Caco-2 (cell line): ENCODE data around the gene FGF3. TPM values are rescaled to one million over a fixed set of nuclear protein-coding genes. Genes with fewer than 3 reads are reported as not detected.

ENCODE experiments used
- BruUV-seq: library from RNA; stranded (reverse); fragments of 400-500 nt; replicated peaks from 2 replicates; lab custom pipeline; 2021; lab: Mats Ljungman, UMichigan
- CTCF ChIA-PET: fragments of 300-600 bp; sonication (Branson Sonifier 250); formaldehyde crosslinking; loops from one replicate; lab custom pipeline; 2022; ENCODE audit warnings: antibody characterized with exemption; lab: Charles Lee
- POLR2A ChIA-PET: fragments of 300-600 bp; sonication (Branson Sonifier 250); formaldehyde crosslinking; loops from one replicate; lab custom pipeline; 2022; ENCODE audit warnings: antibody characterized with exemption; lab: Charles Lee
- DNase-seq, 2 experiments: peaks; one replicate each; pipeline versions ENCODE4 v3.0.0 to v3.0.0-alpha.2; 2020 to 2022
- H3K27me3 ChIP-seq: replicated peaks from 2 replicates; pipeline ENCODE4 v1.6.0; 2011; ENCODE audit warnings: low read length; ENCODE audit not compliant: control insufficient read depth, insufficient read depth
- H3K36me3 ChIP-seq: 2 replicates; pipeline ENCODE4 v1.5.1; 2011; ENCODE audit warnings: low read length; ENCODE audit not compliant: control insufficient read depth, insufficient read depth
- H3K4me1 ChIP-seq: fragments of 250-450 bp; sonication (Bioruptor Pico); 2 replicates; pipeline ENCODE4 v1.5.1; 2020; ENCODE audit warnings: mild to moderate bottlenecking
- H3K4me3 ChIP-seq: 2 replicates; pipeline ENCODE4 v1.5.1; 2011; ENCODE audit warnings: low read depth, mild to moderate bottlenecking, control low read depth, low read length
- H3K9me3 ChIP-seq: fragments of 250-450 bp; sonication (Bioruptor Pico); 2 replicates; pipeline ENCODE4 v1.5.1; 2020; ENCODE audit warnings: mild to moderate bottlenecking, moderate library complexity
- H3K27ac Mint-ChIP-seq: one replicate; pipeline ENCODE4 v1.8.0; 2022; ENCODE audit warnings: mixed read lengths; ENCODE audit not compliant: unreplicated experiment
- H3K27me3 Mint-ChIP-seq: one replicate; pipeline ENCODE4 v1.8.0; 2022; ENCODE audit warnings: mixed read lengths; ENCODE audit not compliant: insufficient read depth, unreplicated experiment
- H3K36me3 Mint-ChIP-seq: one replicate; pipeline ENCODE4 v1.8.0; 2022; ENCODE audit warnings: mild to moderate bottlenecking, mixed read lengths; ENCODE audit not compliant: insufficient read depth, unreplicated experiment
- H3K4me1 Mint-ChIP-seq: one replicate; pipeline ENCODE4 v1.8.0; 2022; ENCODE audit warnings: low read depth, mixed read lengths; ENCODE audit not compliant: unreplicated experiment
- H3K4me3 Mint-ChIP-seq: one replicate; pipeline ENCODE4 v1.8.0; 2022; ENCODE audit warnings: mild to moderate bottlenecking, moderate library complexity, mixed read lengths; ENCODE audit not compliant: unreplicated experiment
- H3K9me3 Mint-ChIP-seq: one replicate; pipeline ENCODE4 v1.8.0; 2022; ENCODE audit warnings: mixed read lengths; ENCODE audit not compliant: unreplicated experiment
- intact Hi-C: fragments of 100-400 bp; cut with micrococcal nuclease; formaldehyde crosslinking; loops from one replicate; pipeline ENCODE4 v1.10.0; 2022; ENCODE audit not compliant: unreplicated experiment
- total RNA-seq: library from RNA; stranded (reverse); gene quantifications from 2 replicates; pipeline ENCODE4 v1.2.3, GENCODE V29; 2022
- TF ChIP-seq, protein P1 (sequence below), 2 experiments: fragments of 200-600 bp in 1 of 2; IDR thresholded peaks; 1 replicate in 1 of 2; 2 replicates in 1 of 2; pipeline versions ENCODE4 v1.5.1 to v1.8.0; 2011 to 2022; ENCODE audit warnings: antibody characterized with exemption in 1 of 2, control low read depth in 1 of 2, inconsistent platforms in 1 of 2, low read depth in 1 of 2, low read length in 1 of 2, mild to moderate bottlenecking in 1 of 2, moderate library complexity in 1 of 2; ENCODE audit not compliant: insufficient read depth in 1 of 2, severe bottlenecking in 1 of 2, unreplicated experiment in 1 of 2

Gene FGF3
- total RNA-seq, 1 experiment from 2014 or later, result not detected

DNA sequence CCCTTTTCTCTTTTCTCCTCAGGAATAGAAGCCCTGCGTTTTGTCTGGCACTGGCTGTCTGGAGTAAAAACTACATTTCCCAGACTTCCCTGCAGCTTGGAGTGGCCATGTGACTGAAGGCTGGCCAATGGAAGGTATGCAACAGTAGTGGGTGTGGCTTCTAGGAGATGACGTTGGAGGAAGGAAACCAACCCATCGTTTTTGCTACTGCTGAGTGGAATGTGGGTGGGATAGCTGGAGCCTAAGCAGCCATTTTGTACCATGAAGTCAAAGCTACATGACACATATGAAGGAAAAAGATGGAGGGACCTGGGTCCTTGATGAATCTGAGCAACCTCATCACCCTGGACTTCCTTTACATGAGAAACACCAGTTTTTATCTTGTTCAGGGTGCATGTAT lies 19.6 kb downstream of the FGF3 start:
- Histone ChIP-seq H3K36me3 (no peaks in the 10 kb centered on the region), H3K9me3 (peaks cover 4% of the 10 kb centered on the region), H3K27me3 (no peaks in the 10 kb centered on the region), H3K4me1 (no peaks in the 10 kb centered on the region), H3K4me3 (no peak overlapping the region)
- DNase-seq, result peak; percentile 73 to 81
- Mint-ChIP-seq H3K9me3 (no peaks in the 10 kb centered on the region), H3K27me3 (peaks cover 4% of the 10 kb centered on the region), H3K36me3 (no peaks in the 10 kb centered on the region), H3K27ac (no peak overlapping the region), H3K4me1 (no peaks in the 10 kb centered on the region), H3K4me3 (no peak overlapping the region)
- intact Hi-C loops, result no loop called here
- ChIA-PET CTCF (interaction anchor here (1.0 to 1.2 kb wide), 3 partner anchors 29 to 62 kb away, joined by 3 to 6 read pairs (median 5); no protein-coding TSS in a partner anchor), POLR2A (no interaction called here)
- TF ChIP-seq, protein P1, sequence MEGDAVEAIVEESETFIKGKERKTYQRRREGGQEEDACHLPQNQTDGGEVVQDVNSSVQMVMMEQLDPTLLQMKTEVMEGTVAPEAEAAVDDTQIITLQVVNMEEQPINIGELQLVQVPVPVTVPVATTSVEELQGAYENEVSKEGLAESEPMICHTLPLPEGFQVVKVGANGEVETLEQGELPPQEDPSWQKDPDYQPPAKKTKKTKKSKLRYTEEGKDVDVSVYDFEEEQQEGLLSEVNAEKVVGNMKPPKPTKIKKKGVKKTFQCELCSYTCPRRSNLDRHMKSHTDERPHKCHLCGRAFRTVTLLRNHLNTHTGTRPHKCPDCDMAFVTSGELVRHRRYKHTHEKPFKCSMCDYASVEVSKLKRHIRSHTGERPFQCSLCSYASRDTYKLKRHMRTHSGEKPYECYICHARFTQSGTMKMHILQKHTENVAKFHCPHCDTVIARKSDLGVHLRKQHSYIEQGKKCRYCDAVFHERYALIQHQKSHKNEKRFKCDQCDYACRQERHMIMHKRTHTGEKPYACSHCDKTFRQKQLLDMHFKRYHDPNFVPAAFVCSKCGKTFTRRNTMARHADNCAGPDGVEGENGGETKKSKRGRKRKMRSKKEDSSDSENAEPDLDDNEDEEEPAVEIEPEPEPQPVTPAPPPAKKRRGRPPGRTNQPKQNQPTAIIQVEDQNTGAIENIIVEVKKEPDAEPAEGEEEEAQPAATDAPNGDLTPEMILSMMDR (IDR thresholded peaks at IDR 0.05; ENCODE audit: insufficient read depth in 1 of 2, low read depth in 1 of 2, low read length in 1 of 2, severe bottlenecking in 1 of 2, unreplicated experiment in 1 of 2), result no peak
- no TSS peak for BruUV-seq

DNA sequence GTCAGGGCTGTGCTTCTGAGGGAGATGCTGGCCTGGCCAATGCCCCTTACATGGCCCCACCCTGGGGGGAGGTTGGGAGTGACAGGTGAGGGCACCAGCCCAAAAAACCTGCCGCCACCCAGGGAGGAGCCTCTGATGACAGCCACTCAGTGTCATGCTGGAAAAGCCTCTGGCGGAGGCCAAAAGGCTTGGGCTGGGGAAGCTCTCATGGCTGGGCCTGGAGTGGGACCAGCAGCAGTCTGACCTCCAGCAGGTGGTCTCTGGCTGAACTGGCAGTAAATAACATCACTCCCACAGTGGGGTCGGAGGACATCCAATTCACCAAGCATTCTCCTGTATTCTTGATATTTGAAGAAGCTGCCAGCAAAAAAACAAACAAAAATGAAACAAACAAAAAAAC lies 20.1 kb downstream of the FGF3 start:
- Mint-ChIP-seq H3K27ac (no peak overlapping the region), H3K9me3 (no peaks in the 10 kb centered on the region), H3K4me3 (no peak overlapping the region), H3K27me3 (peaks cover 4% of the 10 kb centered on the region), H3K36me3 (no peaks in the 10 kb centered on the region), H3K4me1 (no peaks in the 10 kb centered on the region)
- Histone ChIP-seq H3K4me3 (no peak overlapping the region), H3K4me1 (no peaks in the 10 kb centered on the region), H3K9me3 (peaks cover 4% of the 10 kb centered on the region), H3K36me3 (no peaks in the 10 kb centered on the region), H3K27me3 (no peaks in the 10 kb centered on the region)
- DNase-seq, result peak in 1 of 2 experiments; percentile 32
- ChIA-PET POLR2A (no interaction called here), CTCF (interaction anchor here (0.7 to 1.2 kb wide), 3 partner anchors 12 to 62 kb away, joined by 3 to 6 read pairs (median 5); no protein-coding TSS in a partner anchor)
- TF ChIP-seq, protein P1 (IDR thresholded peaks at IDR 0.05; ENCODE audit: insufficient read depth in 1 of 2, low read depth in 1 of 2, low read length in 1 of 2, severe bottlenecking in 1 of 2, unreplicated experiment in 1 of 2), result no peak
- no TSS peak for BruUV-seq
- intact Hi-C loops, result no loop called here

DNA sequence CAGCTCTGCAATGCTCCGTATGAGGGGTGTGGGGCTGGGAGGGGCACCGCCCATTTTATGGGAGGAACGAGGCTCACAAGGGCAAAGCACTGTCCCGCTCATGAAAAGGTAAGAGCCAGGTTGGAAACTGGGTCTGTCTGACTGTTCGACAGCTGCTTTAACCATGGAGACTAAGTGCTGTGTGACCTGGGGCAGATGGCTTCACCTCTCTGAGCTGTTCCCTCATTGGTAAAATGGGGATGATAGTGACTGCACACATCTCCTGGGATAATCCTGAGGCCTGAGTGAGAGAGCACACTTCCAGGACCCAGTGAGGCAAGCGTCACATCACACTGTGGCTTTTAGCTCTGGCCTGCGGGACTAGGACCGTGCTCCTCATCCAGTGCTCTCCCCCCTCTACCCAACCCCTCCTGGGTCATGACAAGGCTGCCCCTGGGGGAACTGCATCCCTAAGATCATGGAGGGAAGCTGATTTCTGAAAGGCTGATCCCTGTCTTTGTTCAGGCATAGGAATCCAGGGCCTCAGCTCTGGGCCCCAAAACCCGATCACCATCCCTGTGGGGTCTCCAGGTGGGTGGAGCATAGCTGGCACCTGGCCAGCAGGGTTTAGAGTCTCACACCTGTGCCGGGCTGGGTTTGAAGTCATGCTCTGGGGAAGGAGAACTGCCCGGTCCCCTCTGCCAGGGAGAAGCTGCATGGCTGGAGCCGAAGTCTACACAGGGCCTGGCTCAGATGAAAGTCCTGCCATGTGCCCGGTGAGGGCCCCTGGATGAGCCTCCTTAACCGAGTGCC lies 21.3 kb downstream of the FGF3 start:
- BruUV-seq, result no TSS peak
- Mint-ChIP-seq H3K27ac (no peak overlapping the region), H3K36me3 (no peaks in the 10 kb centered on the region), H3K27me3 (peaks cover 4% of the 10 kb centered on the region), H3K4me3 (no peak overlapping the region), H3K9me3 (no peaks in the 10 kb centered on the region), H3K4me1 (no peaks in the 10 kb centered on the region)
- Histone ChIP-seq H3K4me1 (no peaks in the 10 kb centered on the region), H3K9me3 (peaks cover 4% of the 10 kb centered on the region; the same call in 1 of the 2 replicates), H3K4me3 (no peak overlapping the region), H3K27me3 (no peaks in the 10 kb centered on the region), H3K36me3 (no peaks in the 10 kb centered on the region)
- ChIA-PET POLR2A (interaction anchor here (0.5 kb wide), 1 partner anchor 84 kb away, joined by 3 read pairs; no protein-coding TSS in a partner anchor), CTCF (interaction anchor here (0.7 to 0.9 kb wide), 2 partner anchors 10 to 80 kb away, joined by 3 read pairs; no protein-coding TSS in a partner anchor)
- intact Hi-C loops, result no loop called here
- TF ChIP-seq, protein P1 (IDR thresholded peaks at IDR 0.05; ENCODE audit: insufficient read depth in 1 of 2, low read depth in 1 of 2, low read length in 1 of 2, severe bottlenecking in 1 of 2, unreplicated experiment in 1 of 2), result no peak
- DNase-seq, result peak in 1 of 2 experiments; percentile 29
